Activated CD4-positive, alpha-beta T cell treated with anti-CD3 and anti-CD28 coated beads, Interleukin-2, amount 10 ng/mL, durations not matched to agents 7 days and 5 days (primary cell): ENCODE data around the gene SPAG6. TPM values are rescaled to one million over a fixed set of nuclear protein-coding genes. Genes with fewer than 3 reads are reported as not detected.
A peak's percentile ranks its signal among the peaks of the same experiment; 100 is the strongest.

Experiments
- CTCF ChIA-PET: fragments of 350-600 bp; sonication (Branson Sonifier 250); formaldehyde crosslinking; loops from one replicate; lab custom pipeline; 2021; ENCODE audit warnings: antibody characterized with exemption; lab: Charles Lee
- POLR2A ChIA-PET: fragments of 350-600 bp; sonication (Branson Sonifier 250); formaldehyde crosslinking; loops from one replicate; lab custom pipeline; 2021; ENCODE audit warnings: antibody characterized with exemption; lab: Charles Lee
- DNase-seq: peaks from one replicate; pipeline ENCODE4 v3.0.0-alpha.2; 2020
- H3K27ac Mint-ChIP-seq: one replicate; pipeline ENCODE4 v1.8.0; 2021; ENCODE audit warnings: mild to moderate bottlenecking, moderate library complexity, mixed read lengths
- H3K27me3 Mint-ChIP-seq: one replicate; pipeline ENCODE4 v1.8.0; 2021; ENCODE audit warnings: mixed read lengths
- H3K36me3 Mint-ChIP-seq: one replicate; pipeline ENCODE4 v1.8.0; 2021; ENCODE audit warnings: low read depth, mixed read lengths
- H3K4me1 Mint-ChIP-seq: one replicate; pipeline ENCODE4 v1.8.0; 2021; ENCODE audit warnings: mixed read lengths
- H3K4me3 Mint-ChIP-seq: one replicate; pipeline ENCODE4 v1.8.0; 2021; ENCODE audit warnings: mild to moderate bottlenecking, moderate library complexity, mixed read lengths
- H3K9me3 Mint-ChIP-seq: one replicate; pipeline ENCODE4 v1.8.0; 2021; ENCODE audit warnings: mixed read lengths
- total RNA-seq, 2 experiments: library from RNA; stranded (reverse); gene quantifications; one replicate each; pipeline ENCODE4 v1.2.3, GENCODE V29; 2021

SPAG6 gene
- total RNA-seq, 2 experiments from 2014 or later, result 0.57 to 0.75 TPM

DNA sequence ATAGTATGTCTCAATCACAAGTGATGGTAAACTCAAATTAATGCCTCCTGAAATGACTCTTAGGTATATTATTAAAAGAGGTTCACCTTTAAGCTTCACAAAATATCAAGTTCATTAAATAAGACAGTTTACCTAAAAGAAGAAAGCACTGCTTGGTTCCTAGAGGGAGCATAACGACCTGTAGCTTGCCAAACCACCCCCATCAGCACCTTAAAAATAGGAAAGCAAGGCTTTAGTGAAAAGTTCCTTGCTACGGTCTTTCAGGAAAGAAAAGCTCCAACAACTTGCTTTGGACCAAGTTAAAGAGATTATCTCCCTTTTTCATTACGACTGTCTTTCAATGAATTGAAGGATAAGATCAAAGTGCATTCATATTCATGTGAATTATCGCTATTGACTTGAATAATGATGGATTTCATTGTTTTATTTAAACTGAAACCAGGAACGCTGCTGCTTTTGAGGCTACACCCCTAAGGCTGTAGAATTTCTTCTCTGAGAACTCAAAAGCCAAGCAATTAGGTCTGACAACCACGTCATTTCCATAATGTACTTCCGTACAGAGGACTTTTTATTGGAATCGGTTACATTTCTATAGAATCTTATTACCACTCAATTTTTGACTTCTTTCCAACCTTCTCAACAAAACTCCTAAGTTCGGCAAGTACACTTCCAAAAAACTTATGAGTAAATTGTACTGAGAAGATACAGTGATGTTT, 7.0 kb upstream of the SPAG6 start:
- ChIA-PET CTCF (interaction anchor here (0.8 to 1.2 kb wide), 3 partner anchors 19 to 84 kb away, joined by 3 to 4 read pairs (median 3); partner anchors contain the start of gene COMMD3), POLR2A (interaction anchor here (0.6 kb wide), 2 partner anchors 16 to 26 kb away, joined by 3 read pairs; no protein-coding TSS in a partner anchor)
- H3K27me3 Mint-ChIP-seq, result peaks cover 71% of the 10 kb centered on the region
- peaks cover 54% of the 10 kb centered on the region for H3K4me1 Mint-ChIP-seq
- DNase-seq, result no peak
- peaks cover 3% of the 10 kb centered on the region for H3K9me3 Mint-ChIP-seq
- peak overlapping the region; percentile 13 for H3K4me3 Mint-ChIP-seq
- no peak overlapping the region for H3K27ac Mint-ChIP-seq
- peaks cover 8% of the 10 kb centered on the region for H3K36me3 Mint-ChIP-seq

- no peak overlapping the region for H3K27ac Mint-ChIP-seq
- ChIA-PET POLR2A (interaction anchor here (0.6 kb wide), 2 partner anchors 17 to 27 kb away, joined by 3 read pairs; no protein-coding TSS in a partner anchor), CTCF (interaction anchor here (1.0 to 1.2 kb wide), 2 partner anchors 19 to 23 kb away, joined by 3 to 4 read pairs; partner anchors contain the start of gene COMMD3)
- peak overlapping the region; percentile 13 for H3K4me3 Mint-ChIP-seq
- peaks cover 73% of the 10 kb centered on the region for H3K27me3 Mint-ChIP-seq
- DNase-seq, result no peak
- H3K36me3 Mint-ChIP-seq, result peaks cover 2% of the 10 kb centered on the region
- peaks cover 48% of the 10 kb centered on the region for H3K4me1 Mint-ChIP-seq
- H3K9me3 Mint-ChIP-seq, result no peaks in the 10 kb centered on the region
Observed at GRCh38 chr10:22338931-22339330, 6.4 kb upstream of the SPAG6 start.

GRCh38 chr10:22339761-22340328, 5.5 kb upstream of the SPAG6 start:
- ChIA-PET CTCF (interaction anchor here (0.6 to 1.5 kb wide), 9 partner anchors 10 to 346 kb away, joined by 3 to 6 read pairs (median 3); no protein-coding TSS in a partner anchor), POLR2A (interaction anchor here (0.5 to 0.8 kb wide), 3 partner anchors 36 to 381 kb away, joined by 3 to 5 read pairs (median 4); no protein-coding TSS in a partner anchor)
- Mint-ChIP-seq H3K36me3 (peaks cover 8% of the 10 kb centered on the region), H3K9me3 (no peaks in the 10 kb centered on the region), H3K4me3 (peak overlapping the region; percentile 87), H3K27me3 (peaks cover 82% of the 10 kb centered on the region), H3K4me1 (peaks cover 54% of the 10 kb centered on the region), H3K27ac (peak overlapping the region; percentile 94)
- DNase-seq, result no peak

GRCh38 chr10:22340329-22341189, 4.7 kb upstream of the SPAG6 start:
- peak overlapping the region; percentile 87 for H3K4me3 Mint-ChIP-seq
- POLR2A ChIA-PET, result interaction anchor here (0.6 to 0.8 kb wide), 2 partner anchors 35 to 96 kb away, joined by 4 to 5 read pairs; no protein-coding TSS in a partner anchor
- peak; percentile 62 for DNase-seq
- peak overlapping the region; percentile 94 for H3K27ac Mint-ChIP-seq
- peaks cover 6% of the 10 kb centered on the region for H3K36me3 Mint-ChIP-seq
- CTCF ChIA-PET, result interaction anchor here (0.6 to 1.5 kb wide), 8 partner anchors 9 to 347 kb away, joined by 3 to 4 read pairs (median 3); no protein-coding TSS in a partner anchor
- peaks cover 82% of the 10 kb centered on the region for H3K27me3 Mint-ChIP-seq
- H3K9me3 Mint-ChIP-seq, result no peaks in the 10 kb centered on the region
- peaks cover 51% of the 10 kb centered on the region for H3K4me1 Mint-ChIP-seq

DNA sequence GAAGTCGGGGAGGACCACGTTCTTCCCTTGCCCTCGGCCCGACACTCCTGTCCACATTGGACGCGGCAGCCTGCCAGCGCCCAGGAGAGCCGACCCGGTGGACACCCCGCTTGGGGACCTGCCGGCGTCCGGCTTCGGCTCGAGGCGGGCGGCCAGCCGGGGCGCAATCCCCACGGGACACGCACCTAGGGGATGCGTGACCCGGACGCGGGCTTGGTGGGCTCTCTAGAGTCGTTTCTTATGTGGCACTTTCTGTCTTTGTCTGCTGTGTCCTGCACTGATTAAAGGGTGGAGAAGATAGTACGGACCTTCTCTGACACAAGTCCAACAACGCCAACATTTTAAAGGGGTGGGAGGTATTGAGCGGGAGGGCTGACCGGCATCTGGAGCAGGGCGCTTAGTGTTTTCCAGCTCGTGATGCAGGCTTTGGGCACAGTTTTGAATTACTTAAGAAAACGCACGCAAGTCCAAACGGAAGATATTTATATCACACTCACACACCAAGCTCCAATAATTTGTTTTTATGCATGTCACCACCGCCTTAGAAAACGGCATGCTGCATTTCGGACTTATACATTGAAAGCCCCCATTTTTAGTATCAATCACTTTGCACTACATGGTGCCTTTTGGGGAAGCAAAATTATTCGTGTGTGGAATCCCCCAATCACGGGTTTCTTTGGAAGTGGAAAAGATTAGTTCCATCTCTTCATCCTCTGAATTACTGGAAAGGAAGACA, 3.9 kb upstream of the SPAG6 start:
- Mint-ChIP-seq H3K27ac (peak overlapping the region; percentile 75), H3K27me3 (peaks cover 83% of the 10 kb centered on the region), H3K4me3 (peak overlapping the region; percentile 67), H3K4me1 (peaks cover 55% of the 10 kb centered on the region), H3K9me3 (no peaks in the 10 kb centered on the region), H3K36me3 (peaks cover 7% of the 10 kb centered on the region)
- POLR2A ChIA-PET, result no interaction called here
- CTCF ChIA-PET, result interaction anchor here (1.1 to 1.3 kb wide), 2 partner anchors 28 to 348 kb away, joined by 3 read pairs; no protein-coding TSS in a partner anchor
- DNase-seq, result no peak

DNA sequence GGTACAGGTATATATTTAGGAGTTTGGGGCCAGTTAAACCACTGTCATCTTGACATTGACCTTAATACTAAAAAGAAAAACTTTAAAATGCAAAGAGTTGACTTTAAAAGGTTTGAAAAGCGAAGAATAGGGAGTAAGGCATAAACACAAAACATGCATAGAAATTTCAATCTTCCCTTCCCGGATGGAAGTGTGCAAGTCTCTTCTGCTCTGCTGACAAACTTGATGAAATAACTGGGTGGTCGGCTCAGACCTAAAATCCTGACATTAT, 3.4 kb upstream of the SPAG6 start:
- peaks cover 82% of the 10 kb centered on the region for H3K27me3 Mint-ChIP-seq
- no peaks in the 10 kb centered on the region for H3K9me3 Mint-ChIP-seq
- DNase-seq, result no peak
- ChIA-PET CTCF (interaction anchor here (1.1 kb wide), 1 partner anchor 349 kb away, joined by 3 read pairs; no protein-coding TSS in a partner anchor), POLR2A (no interaction called here)
- H3K4me1 Mint-ChIP-seq, result peaks cover 51% of the 10 kb centered on the region
- H3K36me3 Mint-ChIP-seq, result peaks cover 8% of the 10 kb centered on the region
- peak overlapping the region; percentile 67 for H3K4me3 Mint-ChIP-seq
- no peak overlapping the region for H3K27ac Mint-ChIP-seq

- Mint-ChIP-seq H3K9me3 (no peaks in the 10 kb centered on the region), H3K4me1 (peaks cover 46% of the 10 kb centered on the region), H3K27me3 (peaks cover 80% of the 10 kb centered on the region), H3K27ac (no peak overlapping the region), H3K36me3 (peaks cover 8% of the 10 kb centered on the region), H3K4me3 (no peak overlapping the region)
- POLR2A ChIA-PET, result no interaction called here
- CTCF ChIA-PET, result interaction anchor here (0.6 to 1.6 kb wide), 2 partner anchors 14 to 334 kb away, joined by 3 to 4 read pairs; no protein-coding TSS in a partner anchor
- no peak for DNase-seq
Observed at GRCh38 chr10:22342421-22342820, 2.9 kb upstream of the SPAG6 start.

- Mint-ChIP-seq H3K27ac (no peak overlapping the region), H3K36me3 (peaks cover 8% of the 10 kb centered on the region), H3K27me3 (peaks cover 76% of the 10 kb centered on the region), H3K9me3 (no peaks in the 10 kb centered on the region), H3K4me3 (no peak overlapping the region), H3K4me1 (peaks cover 38% of the 10 kb centered on the region)
- ChIA-PET POLR2A (no interaction called here), CTCF (interaction anchor here (0.7 to 1.6 kb wide), 3 partner anchors 13 to 132 kb away, joined by 3 to 4 read pairs (median 3); no protein-coding TSS in a partner anchor)
- no peak for DNase-seq
Observed at GRCh38 chr10:22343731-22344130, 1.6 kb upstream of the SPAG6 start.

- Mint-ChIP-seq H3K9me3 (no peaks in the 10 kb centered on the region), H3K27me3 (peaks cover 75% of the 10 kb centered on the region), H3K4me1 (peaks cover 34% of the 10 kb centered on the region), H3K4me3 (no peak overlapping the region), H3K36me3 (peaks cover 8% of the 10 kb centered on the region), H3K27ac (no peak overlapping the region)
- ChIA-PET POLR2A (no interaction called here), CTCF (interaction anchor here (0.7 to 1.4 kb wide), 2 partner anchors 10 to 131 kb away, joined by 3 read pairs; no protein-coding TSS in a partner anchor)
- DNase-seq, result no peak
Observed at GRCh38 chr10:22344249-22344648, 1.0 kb upstream of the SPAG6 start.

GRCh38 chr10:22344781-22345300, 455 bp upstream of the SPAG6 start:
- ChIA-PET POLR2A (no interaction called here), CTCF (interaction anchor here (1.0 to 1.4 kb wide), 3 partner anchors 10 to 29 kb away, joined by 3 to 4 read pairs (median 3); no protein-coding TSS in a partner anchor)
- Mint-ChIP-seq H3K4me3 (peak overlapping the region; percentile 56), H3K27me3 (peaks cover 74% of the 10 kb centered on the region), H3K9me3 (no peaks in the 10 kb centered on the region), H3K4me1 (peaks cover 29% of the 10 kb centered on the region), H3K27ac (peak overlapping the region; percentile 41), H3K36me3 (peaks cover 8% of the 10 kb centered on the region)
- DNase-seq, result no peak

DNA sequence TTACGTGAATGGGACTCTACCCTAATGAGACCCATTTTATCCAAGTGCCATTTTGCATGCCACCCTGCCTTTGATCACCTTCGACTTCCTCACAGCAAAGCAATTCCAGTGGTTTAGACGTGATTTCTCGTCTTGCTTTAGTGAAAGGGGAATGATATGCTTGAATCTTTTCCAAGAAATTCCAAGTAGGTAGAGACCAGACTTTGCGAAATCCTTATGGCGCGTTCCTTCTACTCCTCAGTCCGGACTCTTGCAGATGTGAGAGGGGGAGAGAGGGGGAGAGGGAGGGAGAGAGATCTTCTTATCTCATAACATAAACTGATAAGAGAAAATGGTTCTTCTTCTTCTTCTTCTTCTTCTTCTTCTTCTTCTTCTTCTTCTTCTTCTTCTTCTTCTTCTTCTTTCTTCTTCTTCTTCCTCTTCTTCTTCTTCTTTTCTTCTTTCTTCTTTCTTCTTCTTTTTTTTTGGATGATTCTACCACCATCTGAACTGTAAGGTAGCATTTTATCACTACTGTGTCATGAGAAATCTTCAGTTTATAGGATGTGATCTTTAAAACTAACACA, 883 bp downstream of the SPAG6 start:
- POLR2A ChIA-PET, result no interaction called here
- Mint-ChIP-seq H3K36me3 (peaks cover 8% of the 10 kb centered on the region), H3K27ac (peak overlapping the region; percentile 73)

More for the DNA sequence above, 883 bp downstream of the SPAG6 start:
- Mint-ChIP-seq H3K4me3 (peak overlapping the region; percentile 27), H3K27me3 (peaks cover 74% of the 10 kb centered on the region), H3K9me3 (no peaks in the 10 kb centered on the region), H3K4me1 (peaks cover 24% of the 10 kb centered on the region)
- no peak for DNase-seq
- CTCF ChIA-PET, result interaction anchor here (1.0 kb wide), 1 partner anchor 10 kb away, joined by 4 read pairs; no protein-coding TSS in a partner anchor
